GM18907 (cell line): Measurements from ENCODE around the gene FOXP2.
"Not testable (repeated sequence)": the region's sequence is repeated elsewhere in the genome, so short reads cannot be mapped to it uniquely, and the experiment has no call there.

ENCODE experiments used
- ATAC-seq: cut with Tn5 transposase; IDR thresholded peaks from one replicate; pipeline ENCODE4 v1.9.1; 2021; ENCODE audit warnings: mild to moderate bottlenecking, moderate library complexity; ENCODE audit not compliant: unreplicated experiment

The FOXP2 gene

GRCh38 chr7:114419441-114420272 is 5.0 kb downstream of the FOXP2 start:
- no peak for ATAC-seq

- no peak for ATAC-seq
Measured at GRCh38 chr7:114422507-114423501, 8.2 kb downstream of the FOXP2 start.

- ATAC-seq: no peak
Measured at GRCh38 chr7:114426382-114426781, 11.8 kb downstream of the FOXP2 start.

- no peak for ATAC-seq
Measured at GRCh38 chr7:114426824-114427223, 12.2 kb downstream of the FOXP2 start.

- ATAC-seq: no peak
Measured at GRCh38 chr7:114428211-114428610, 13.6 kb downstream of the FOXP2 start.

- ATAC-seq: no peak
Measured at GRCh38 chr7:114431189-114431588, 16.6 kb downstream of the FOXP2 start.

- ATAC-seq: no peak
Measured at GRCh38 chr7:114432061-114432460, 17.4 kb downstream of the FOXP2 start.

GRCh38 chr7:114432703-114433102 is 18.1 kb downstream of the FOXP2 start:
- ATAC-seq: no peak

- no peak for ATAC-seq
Measured at GRCh38 chr7:114439581-114439980, 25.0 kb downstream of the FOXP2 start.

GRCh38 chr7:114440927-114441326 is 26.3 kb downstream of the FOXP2 start:
- ATAC-seq: not testable (repeated sequence)

- no peak for ATAC-seq
Measured at GRCh38 chr7:114444196-114444595, 29.6 kb downstream of the FOXP2 start.

GRCh38 chr7:114450431-114450830 is 35.8 kb downstream of the FOXP2 start:
- ATAC-seq: no peak

- no peak for ATAC-seq
Measured at GRCh38 chr7:114459574-114459973, 45.0 kb downstream of the FOXP2 start.

GRCh38 chr7:114460021-114460420 is 45.4 kb downstream of the FOXP2 start:
- no peak for ATAC-seq

- no peak for ATAC-seq
Measured at GRCh38 chr7:114466917-114467316, 52.3 kb downstream of the FOXP2 start.

- no peak for ATAC-seq
Measured at GRCh38 chr7:114468844-114469243, 54.2 kb downstream of the FOXP2 start.

GRCh38 chr7:114472896-114473512 is 58.4 kb downstream of the FOXP2 start:
- no peak for ATAC-seq

GRCh38 chr7:114478384-114478783 is 63.8 kb downstream of the FOXP2 start:
- ATAC-seq: no peak

GRCh38 chr7:114481999-114482398 is 67.4 kb downstream of the FOXP2 start:
- ATAC-seq: no peak

- no peak for ATAC-seq
Measured at GRCh38 chr7:114484226-114484625, 69.6 kb downstream of the FOXP2 start.

- no peak for ATAC-seq
Measured at GRCh38 chr7:114487174-114487573, 72.6 kb downstream of the FOXP2 start.
